GM23338 (cell line): ENCODE data around the gene DPYSL5. TPM values are rescaled to one million over a fixed set of nuclear protein-coding genes. Genes with fewer than 3 reads are reported as not detected.
A peak's percentile ranks its signal among the peaks of the same experiment; 100 is the strongest.

Experiments
- ATAC-seq: fragments of 200-7000 bp; cut with Tn5 transposase; 3 replicates; pipeline ENCODE4 v1.9.1; 2020
- DNase-seq: peaks from one replicate; pipeline ENCODE4 v3.0.0-alpha.2; 2015; ENCODE audit warnings: low spot score
- H2AFZ ChIP-seq: fragments of 200-600 bp; sonication (generic); 2 replicates; pipeline ENCODE4 v1.8.0; 2016; ENCODE audit warnings: antibody characterized with exemption, mild to moderate bottlenecking, moderate library complexity
- H3F3A ChIP-seq: fragments of 200-600 bp; sonication (generic); replicated peaks from 2 replicates; pipeline ENCODE4 v1.8.0; 2017; ENCODE audit warnings: antibody characterized with exemption, mixed run types, low read depth
- H3K27ac ChIP-seq: fragments of 200-600 bp; sonication (generic); 2 replicates; pipeline ENCODE4 v1.6.1; 2016; ENCODE audit warnings: low read depth
- H3K27me3 ChIP-seq: fragments of 200-600 bp; sonication (generic); 2 replicates; pipeline ENCODE4 v1.8.0; 2016; ENCODE audit warnings: mild to moderate bottlenecking, mixed run types, moderate library complexity; ENCODE audit not compliant: insufficient read depth
- H3K36me3 ChIP-seq: fragments of 200-600 bp; sonication (generic); 2 replicates; pipeline ENCODE4 v1.8.0; 2016; ENCODE audit warnings: mild to moderate bottlenecking; ENCODE audit not compliant: insufficient read depth
- H3K4me1 ChIP-seq: fragments of 200-600 bp; sonication (generic); 2 replicates; pipeline ENCODE4 v1.8.0; 2016; ENCODE audit warnings: mild to moderate bottlenecking, moderate library complexity; ENCODE audit not compliant: insufficient read depth
- H3K4me2 ChIP-seq: fragments of 200-600 bp; sonication (generic); 2 replicates; pipeline ENCODE4 v1.7.1; 2017; ENCODE audit warnings: mixed run types
- H3K4me3 ChIP-seq: fragments of 200-600 bp; sonication (generic); 2 replicates; pipeline ENCODE4 v1.6.1; 2016; ENCODE audit warnings: mixed run types
- H3K79me2 ChIP-seq: fragments of 200-600 bp; sonication (generic); replicated peaks from 2 replicates; pipeline ENCODE4 v1.8.0; 2017; ENCODE audit warnings: mild to moderate bottlenecking; ENCODE audit not compliant: insufficient read depth
- H3K9me2 ChIP-seq: fragments of 200-600 bp; sonication (generic); 2 replicates; pipeline ENCODE4 v1.8.0; 2017; ENCODE audit not compliant: insufficient read depth
- H4K20me1 ChIP-seq: fragments of 200-600 bp; sonication (generic); replicated peaks from 2 replicates; pipeline ENCODE4 v1.8.0; 2017; ENCODE audit warnings: mild to moderate bottlenecking; ENCODE audit not compliant: insufficient read depth
- H3K27ac Mint-ChIP-seq: 2 replicates; pipeline ENCODE4 v1.8.0; 2020; ENCODE audit warnings: inconsistent platforms, mild to moderate bottlenecking, moderate library complexity, mixed read lengths
- H3K27me3 Mint-ChIP-seq: 3 replicates; pipeline ENCODE4 v1.8.0; 2022; ENCODE audit warnings: low read depth, mild to moderate bottlenecking, moderate library complexity, mixed read lengths, inconsistent platforms; ENCODE audit not compliant: insufficient read depth, poor library complexity
- H3K36me3 Mint-ChIP-seq: 3 replicates; pipeline ENCODE4 v1.8.0; 2021; ENCODE audit warnings: low read depth, mild to moderate bottlenecking, inconsistent platforms, moderate library complexity, mixed read lengths
- H3K4me1 Mint-ChIP-seq: 3 replicates; pipeline ENCODE4 v1.8.0; 2020; ENCODE audit warnings: mild to moderate bottlenecking, inconsistent platforms, mixed read lengths
- H3K4me3 Mint-ChIP-seq: 3 replicates; pipeline ENCODE4 v1.8.0; 2021; ENCODE audit warnings: moderate library complexity, mild to moderate bottlenecking, inconsistent platforms, mixed read lengths
- H3K9me3 Mint-ChIP-seq: 3 replicates; pipeline ENCODE4 v1.8.0; 2020; ENCODE audit warnings: moderate library complexity, mild to moderate bottlenecking, inconsistent platforms, mixed read lengths
- CREB1 ChIP-seq: fragments of 250-450 bp; sonication (Bioruptor Pico); IDR thresholded peaks from 2 replicates; pipeline ENCODE4 v1.5.0; 2020; ENCODE audit warnings: low read depth, mild to moderate bottlenecking, moderate library complexity
- ETS1 ChIP-seq: IDR thresholded peaks from 2 replicates; pipeline ENCODE4 v1.6.1; 2016; ENCODE audit warnings: antibody characterized with exemption
- EZH2phosphoT487 ChIP-seq: fragments of 200-600 bp; sonication (generic); IDR thresholded peaks from one replicate; pipeline ENCODE4 v1.8.1; 2018; ENCODE audit warnings: antibody characterized with exemption; ENCODE audit not compliant: unreplicated experiment
- JUNB ChIP-seq: IDR thresholded peaks from one replicate; pipeline ENCODE4 v1.6.1; 2016; ENCODE audit warnings: antibody characterized with exemption; ENCODE audit not compliant: unreplicated experiment
- POLR2AphosphoS5 ChIP-seq: IDR thresholded peaks from 2 replicates; pipeline ENCODE4 v1.6.1; 2016; ENCODE audit warnings: antibody characterized with exemption, low read depth
- REST ChIP-seq: IDR thresholded peaks from one replicate; pipeline ENCODE4 v1.6.1; 2018; ENCODE audit warnings: antibody characterized with exemption; ENCODE audit not compliant: unreplicated experiment
- ZNF114 ChIP-seq: fragments of 250-450 bp; sonication (Bioruptor Pico); IDR thresholded peaks from 2 replicates; pipeline ENCODE4 v1.5.0; 2020; ENCODE audit warnings: mild to moderate bottlenecking, moderate library complexity
- ZNF331 ChIP-seq: fragments of 250-450 bp; sonication (Bioruptor Pico); IDR thresholded peaks from 2 replicates; pipeline ENCODE4 v1.5.0; 2020; ENCODE audit warnings: low read depth, mild to moderate bottlenecking, moderate library complexity
- polyA plus RNA-seq: library from polyadenylated mRNA; unstranded; fragments of >200 nt; fragmentation: Nextera tagmentation; extraction: Ambion mirVana; gene quantifications from 2 replicates; pipeline ENCODE4 v1.2.1, GENCODE V29; 2016
- total RNA-seq: library from RNA; depleted of rRNA; stranded (reverse); fragments of >200 nt; shearing (Covaris generic); gene quantifications from 2 replicates; pipeline ENCODE4 v1.2.3, GENCODE V29; 2014
- TF ChIP-seq, protein P1 (sequence below): fragments of 250-450 bp; sonication (Bioruptor Pico); IDR thresholded peaks from 2 replicates; pipeline ENCODE4 v1.5.0; 2020; ENCODE audit warnings: mild to moderate bottlenecking, moderate library complexity

Gene DPYSL5
- total and polyA plus RNA-seq, 2 experiments from 2014 or later, result 3.1 to 8.1 TPM

GRCh38 chr2:26974352-26974751 lies 126.4 kb downstream of the DPYSL5 start (continued):
- TF ChIP-seq, protein P1, sequence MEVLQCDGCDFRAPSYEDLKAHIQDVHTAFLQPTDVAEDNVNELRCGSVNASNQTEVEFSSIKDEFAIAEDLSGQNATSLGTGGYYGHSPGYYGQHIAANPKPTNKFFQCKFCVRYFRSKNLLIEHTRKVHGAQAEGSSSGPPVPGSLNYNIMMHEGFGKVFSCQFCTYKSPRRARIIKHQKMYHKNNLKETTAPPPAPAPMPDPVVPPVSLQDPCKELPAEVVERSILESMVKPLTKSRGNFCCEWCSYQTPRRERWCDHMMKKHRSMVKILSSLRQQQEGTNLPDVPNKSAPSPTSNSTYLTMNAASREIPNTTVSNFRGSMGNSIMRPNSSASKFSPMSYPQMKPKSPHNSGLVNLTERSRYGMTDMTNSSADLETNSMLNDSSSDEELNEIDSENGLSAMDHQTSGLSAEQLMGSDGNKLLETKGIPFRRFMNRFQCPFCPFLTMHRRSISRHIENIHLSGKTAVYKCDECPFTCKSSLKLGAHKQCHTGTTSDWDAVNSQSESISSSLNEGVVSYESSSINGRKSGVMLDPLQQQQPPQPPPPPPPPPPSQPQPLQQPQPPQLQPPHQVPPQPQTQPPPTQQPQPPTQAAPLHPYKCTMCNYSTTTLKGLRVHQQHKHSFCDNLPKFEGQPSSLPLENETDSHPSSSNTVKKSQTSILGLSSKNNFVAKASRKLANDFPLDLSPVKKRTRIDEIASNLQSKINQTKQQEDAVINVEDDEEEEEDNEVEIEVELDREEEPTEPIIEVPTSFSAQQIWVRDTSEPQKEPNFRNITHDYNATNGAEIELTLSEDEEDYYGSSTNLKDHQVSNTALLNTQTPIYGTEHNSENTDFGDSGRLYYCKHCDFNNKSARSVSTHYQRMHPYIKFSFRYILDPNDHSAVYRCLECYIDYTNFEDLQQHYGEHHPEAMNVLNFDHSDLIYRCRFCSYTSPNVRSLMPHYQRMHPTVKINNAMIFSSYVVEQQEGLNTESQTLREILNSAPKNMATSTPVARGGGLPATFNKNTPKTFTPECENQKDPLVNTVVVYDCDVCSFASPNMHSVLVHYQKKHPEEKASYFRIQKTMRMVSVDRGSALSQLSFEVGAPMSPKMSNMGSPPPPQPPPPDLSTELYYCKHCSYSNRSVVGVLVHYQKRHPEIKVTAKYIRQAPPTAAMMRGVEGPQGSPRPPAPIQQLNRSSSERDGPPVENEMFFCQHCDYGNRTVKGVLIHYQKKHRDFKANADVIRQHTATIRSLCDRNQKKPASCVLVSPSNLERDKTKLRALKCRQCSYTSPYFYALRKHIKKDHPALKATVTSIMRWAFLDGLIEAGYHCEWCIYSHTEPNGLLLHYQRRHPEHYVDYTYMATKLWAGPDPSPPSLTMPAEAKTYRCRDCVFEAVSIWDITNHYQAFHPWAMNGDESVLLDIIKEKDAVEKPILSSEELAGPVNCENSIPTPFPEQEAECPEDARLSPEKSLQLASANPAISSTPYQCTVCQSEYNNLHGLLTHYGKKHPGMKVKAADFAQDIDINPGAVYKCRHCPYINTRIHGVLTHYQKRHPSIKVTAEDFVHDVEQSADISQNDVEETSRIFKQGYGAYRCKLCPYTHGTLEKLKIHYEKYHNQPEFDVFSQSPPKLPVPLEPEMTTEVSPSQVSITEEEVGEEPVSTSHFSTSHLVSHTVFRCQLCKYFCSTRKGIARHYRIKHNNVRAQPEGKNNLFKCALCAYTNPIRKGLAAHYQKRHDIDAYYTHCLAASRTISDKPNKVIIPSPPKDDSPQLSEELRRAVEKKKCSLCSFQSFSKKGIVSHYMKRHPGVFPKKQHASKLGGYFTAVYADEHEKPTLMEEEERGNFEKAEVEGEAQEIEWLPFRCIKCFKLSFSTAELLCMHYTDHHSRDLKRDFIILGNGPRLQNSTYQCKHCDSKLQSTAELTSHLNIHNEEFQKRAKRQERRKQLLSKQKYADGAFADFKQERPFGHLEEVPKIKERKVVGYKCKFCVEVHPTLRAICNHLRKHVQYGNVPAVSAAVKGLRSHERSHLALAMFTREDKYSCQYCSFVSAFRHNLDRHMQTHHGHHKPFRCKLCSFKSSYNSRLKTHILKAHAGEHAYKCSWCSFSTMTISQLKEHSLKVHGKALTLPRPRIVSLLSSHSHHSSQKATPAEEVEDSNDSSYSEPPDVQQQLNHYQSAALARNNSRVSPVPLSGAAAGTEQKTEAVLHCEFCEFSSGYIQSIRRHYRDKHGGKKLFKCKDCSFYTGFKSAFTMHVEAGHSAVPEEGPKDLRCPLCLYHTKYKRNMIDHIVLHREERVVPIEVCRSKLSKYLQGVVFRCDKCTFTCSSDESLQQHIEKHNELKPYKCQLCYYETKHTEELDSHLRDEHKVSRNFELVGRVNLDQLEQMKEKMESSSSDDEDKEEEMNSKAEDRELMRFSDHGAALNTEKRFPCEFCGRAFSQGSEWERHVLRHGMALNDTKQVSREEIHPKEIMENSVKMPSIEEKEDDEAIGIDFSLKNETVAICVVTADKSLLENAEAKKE (CRISPR knock-in tag), result no peak

DNA sequence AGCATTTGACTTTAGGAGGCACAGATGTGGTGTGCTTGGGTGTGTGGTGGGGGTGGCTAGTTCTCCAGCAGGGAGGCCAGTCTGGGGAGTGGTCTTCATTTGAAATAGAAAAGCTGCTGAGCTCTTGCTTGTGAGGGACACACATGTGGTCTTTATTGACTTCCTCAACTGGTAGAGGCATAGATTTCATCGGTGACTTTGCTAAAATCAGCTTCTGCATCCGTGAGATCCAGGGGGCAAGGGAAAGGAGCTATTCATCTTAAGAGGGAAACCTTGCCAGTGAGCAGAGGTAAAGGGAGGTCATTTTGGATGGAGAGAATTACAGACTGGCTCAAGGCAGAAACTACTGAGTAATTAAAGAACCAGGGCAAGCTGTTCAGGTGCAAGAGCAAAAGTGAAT lies 127.2 kb downstream of the DPYSL5 start:
- no peak overlapping the region for H3K4me3 ChIP-seq
- Mint-ChIP-seq H3K9me3 (no peaks in the 10 kb centered on the region; the same call in 2 of the 3 replicates), H3K36me3 (no peaks in the 10 kb centered on the region), H3K4me3 (peak overlapping the region; percentile 31; the same call in 2 of the 3 replicates), H3K27me3 (peaks cover 8% of the 10 kb centered on the region), H3K4me1 (peaks cover 33% of the 10 kb centered on the region), H3K27ac (peak overlapping the region; percentile 72; the same call in 1 of the 2 replicates)
- peaks cover 13% of the 10 kb centered on the region; the same call in 1 of the 2 replicates for H3K4me1 ChIP-seq
- ATAC-seq, result no peak
- no peak overlapping the region for H3K27ac ChIP-seq
- H3K79me2 ChIP-seq, result no peaks in the 10 kb centered on the region
- no peaks in the 10 kb centered on the region for H4K20me1 ChIP-seq
- no peak for DNase-seq
- peaks cover 15% of the 10 kb centered on the region for H3K27me3 ChIP-seq
- peak overlapping the region; percentile 60 for H3K4me2 ChIP-seq
- 0 out of 2 replicates have a peak, but pooled peaks cover 12% of the 10 kb centered on the region for H3F3A ChIP-seq
- no peaks in the 10 kb centered on the region for H3K9me2 ChIP-seq
- H2AFZ ChIP-seq, result no peak overlapping the region
- H3K36me3 ChIP-seq, result no peaks in the 10 kb centered on the region
- no peak for TF ChIP-seq EZH2phosphoT487
- no peak for TF ChIP-seq POLR2AphosphoS5
- TF ChIP-seq JUNB, result no peak
- no peak for TF ChIP-seq ZNF114 (CRISPR knock-in tag)
- TF ChIP-seq ETS1, result no peak
- TF ChIP-seq REST, result no peak
- no peak for TF ChIP-seq ZNF331 (CRISPR knock-in tag)
- TF ChIP-seq CREB1 (CRISPR knock-in tag), result no peak
